Activated CD4-positive, alpha-beta T cell treated with anti-CD3 and anti-CD28 coated beads, Interleukin-2, amount 50 U/mL, for 24 hours (primary cell): ENCODE measurements around the gene CLHC1.
"Not testable (repeated sequence)": the region's sequence is repeated elsewhere in the genome, so short reads cannot be mapped to it uniquely, and the experiment has no call there.

ENCODE experiments used
- DNase-seq, 2 donors: peaks; one replicate each; pipeline ENCODE4 v3.0.0-alpha.2; 2020; ENCODE audit warnings: low read depth in 1 of 2, low spot score in 1 of 2

Gene CLHC1

GRCh38 chr2:55232863-55233657 is 967 bp upstream of the CLHC1 start:
- peak in 1 of 2 donors; percentile 31 for DNase-seq

DNA sequence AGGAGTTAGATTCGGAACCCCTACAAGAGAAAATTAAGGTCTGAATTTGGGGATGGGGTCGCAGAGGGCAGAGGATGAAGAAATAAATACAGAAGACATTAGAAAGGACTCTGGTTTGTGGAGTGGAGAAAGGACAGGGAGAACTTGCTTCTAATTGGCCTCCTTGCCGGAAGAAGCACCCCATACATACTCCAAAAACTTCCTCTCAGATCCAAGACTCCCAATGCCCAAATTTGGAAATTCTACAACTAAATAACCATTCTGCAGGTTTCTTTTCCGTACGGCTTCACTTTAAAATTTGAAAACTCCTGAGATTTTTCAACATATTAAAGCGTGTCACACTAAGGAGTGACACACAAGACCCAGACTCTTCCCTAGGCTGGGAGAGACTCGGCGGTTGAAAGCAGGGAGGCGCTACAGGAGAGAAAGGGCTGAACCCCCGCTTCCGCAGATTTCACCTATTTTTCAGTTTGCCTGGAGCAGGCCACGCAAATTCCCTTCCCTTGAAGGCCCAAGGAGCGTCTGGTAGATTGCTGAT is 478 bp downstream of the CLHC1 start:
- DNase-seq, result no peak

DNA sequence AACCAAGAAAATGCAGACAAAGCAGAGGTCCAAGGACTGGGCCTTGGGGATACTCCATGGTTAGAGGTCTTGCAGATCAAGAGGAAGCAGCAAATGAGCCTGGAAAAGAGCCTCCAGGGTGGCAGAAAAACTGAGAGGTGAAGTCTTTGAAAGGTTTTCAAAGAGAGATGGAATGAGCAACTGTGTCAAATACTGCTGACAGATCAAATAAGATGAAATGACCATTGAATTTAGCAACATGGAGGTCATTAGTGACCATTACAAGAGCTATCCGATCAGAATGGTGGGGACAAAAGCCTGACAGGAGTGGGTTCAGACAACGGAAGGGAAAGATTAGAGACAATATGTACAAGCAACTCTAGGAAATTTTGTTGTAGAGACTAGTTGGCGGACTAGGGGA is 1.5 kb downstream of the CLHC1 start:
- DNase-seq, result no peak

DNA sequence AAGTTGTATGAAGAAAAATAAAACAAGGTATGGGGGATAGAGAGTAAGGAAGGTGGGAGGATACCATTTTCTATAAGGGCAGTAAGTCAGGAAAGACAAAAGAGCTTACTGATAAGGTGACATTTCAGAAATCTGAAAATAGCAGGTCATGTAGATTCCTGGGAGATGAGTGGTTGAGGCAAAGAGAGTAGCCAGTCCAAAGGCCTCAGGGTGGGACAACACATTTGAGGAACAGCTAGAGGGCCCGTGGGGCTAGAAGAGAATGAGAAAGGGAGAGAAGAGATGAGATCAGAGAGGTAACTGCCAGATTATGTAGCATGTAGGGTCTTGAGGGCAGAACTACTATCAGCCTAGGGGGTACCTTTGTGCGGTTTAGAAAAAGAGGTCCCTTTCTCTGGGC is 2.9 kb downstream of the CLHC1 start:
- DNase-seq, result no peak

DNA sequence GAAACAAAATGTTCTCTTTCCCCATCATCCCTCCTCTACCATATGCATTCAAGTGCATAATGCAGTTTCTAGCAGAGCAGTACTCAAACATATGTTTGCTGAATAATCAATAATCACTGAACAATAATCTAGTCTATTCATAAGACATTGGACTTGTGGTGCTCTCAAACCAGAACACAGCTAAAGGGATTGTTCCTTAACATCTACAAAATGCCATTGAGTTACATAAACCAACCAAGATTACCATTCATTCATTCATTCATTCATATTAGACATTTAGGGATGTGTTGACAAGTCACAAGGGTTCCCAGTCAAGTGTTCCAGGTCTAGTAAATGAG is 3.9 kb downstream of the CLHC1 start:
- no peak for DNase-seq

- not testable (repeated sequence) for DNase-seq
Observed at GRCh38 chr2:55227437-55228225, 4.5 kb downstream of the CLHC1 start.

- DNase-seq, result no peak
Observed at GRCh38 chr2:55225481-55226020, 6.5 kb downstream of the CLHC1 start.

GRCh38 chr2:55224761-55225261 is 7.3 kb downstream of the CLHC1 start:
- DNase-seq, result no peak

GRCh38 chr2:55223958-55224760 is 7.9 kb downstream of the CLHC1 start:
- no peak for DNase-seq

GRCh38 chr2:55213822-55214221 is 18.3 kb downstream of the CLHC1 start:
- DNase-seq, result no peak

- DNase-seq, result no peak
Observed at GRCh38 chr2:55204950-55205349, 27.1 kb downstream of the CLHC1 start.

- no peak for DNase-seq
Observed at GRCh38 chr2:55204536-55204935, 27.6 kb downstream of the CLHC1 start.

- DNase-seq, result no peak
Observed at GRCh38 chr2:55200416-55200815, 31.7 kb downstream of the CLHC1 start.

- no peak for DNase-seq
Observed at GRCh38 chr2:55196526-55196925, 35.6 kb downstream of the CLHC1 start.

GRCh38 chr2:55191888-55192287 is 40.2 kb downstream of the CLHC1 start:
- not testable (repeated sequence) for DNase-seq

DNA sequence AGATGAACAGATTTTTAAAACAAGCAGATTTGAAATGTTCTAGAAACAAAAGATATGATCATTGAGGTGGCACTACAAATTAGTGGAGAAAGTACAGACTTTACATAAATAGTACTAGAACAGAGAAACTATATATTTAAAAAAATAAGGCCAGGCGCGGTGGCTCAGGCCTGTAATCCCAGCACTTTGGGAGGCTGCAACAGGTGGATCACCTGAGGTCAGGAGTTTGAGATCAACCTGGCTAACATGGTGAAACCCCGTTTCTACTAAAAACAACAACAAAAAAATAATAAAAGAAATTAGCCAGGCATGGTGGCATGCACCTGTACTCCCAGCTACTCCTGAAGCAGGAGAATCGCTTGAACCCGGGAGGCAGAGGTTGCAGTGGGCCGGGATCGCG is 45.3 kb downstream of the CLHC1 start:
- DNase-seq, result not testable (repeated sequence)

DNA sequence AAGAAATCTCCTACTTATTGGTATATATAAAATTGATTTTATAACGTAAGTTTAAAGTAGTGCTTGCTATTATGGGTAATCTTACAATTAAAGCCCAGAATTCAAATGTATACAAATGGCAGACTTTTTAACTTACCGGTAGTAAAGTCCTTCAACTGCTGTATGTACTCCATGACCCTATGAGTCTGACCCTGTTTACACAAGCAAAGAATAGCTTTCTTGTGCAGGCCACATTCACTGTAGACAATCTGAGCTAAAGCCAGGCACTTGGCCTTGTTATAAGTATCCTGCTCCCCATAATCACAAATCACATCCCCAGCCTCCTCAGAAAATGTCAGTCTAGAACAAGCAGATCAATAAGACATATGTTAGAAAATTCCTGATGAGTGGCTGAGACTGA is 51.7 kb downstream of the CLHC1 start:
- no peak for DNase-seq

- DNase-seq, result no peak
Observed at GRCh38 chr2:55176094-55176415, 56.0 kb downstream of the CLHC1 start.

DNA sequence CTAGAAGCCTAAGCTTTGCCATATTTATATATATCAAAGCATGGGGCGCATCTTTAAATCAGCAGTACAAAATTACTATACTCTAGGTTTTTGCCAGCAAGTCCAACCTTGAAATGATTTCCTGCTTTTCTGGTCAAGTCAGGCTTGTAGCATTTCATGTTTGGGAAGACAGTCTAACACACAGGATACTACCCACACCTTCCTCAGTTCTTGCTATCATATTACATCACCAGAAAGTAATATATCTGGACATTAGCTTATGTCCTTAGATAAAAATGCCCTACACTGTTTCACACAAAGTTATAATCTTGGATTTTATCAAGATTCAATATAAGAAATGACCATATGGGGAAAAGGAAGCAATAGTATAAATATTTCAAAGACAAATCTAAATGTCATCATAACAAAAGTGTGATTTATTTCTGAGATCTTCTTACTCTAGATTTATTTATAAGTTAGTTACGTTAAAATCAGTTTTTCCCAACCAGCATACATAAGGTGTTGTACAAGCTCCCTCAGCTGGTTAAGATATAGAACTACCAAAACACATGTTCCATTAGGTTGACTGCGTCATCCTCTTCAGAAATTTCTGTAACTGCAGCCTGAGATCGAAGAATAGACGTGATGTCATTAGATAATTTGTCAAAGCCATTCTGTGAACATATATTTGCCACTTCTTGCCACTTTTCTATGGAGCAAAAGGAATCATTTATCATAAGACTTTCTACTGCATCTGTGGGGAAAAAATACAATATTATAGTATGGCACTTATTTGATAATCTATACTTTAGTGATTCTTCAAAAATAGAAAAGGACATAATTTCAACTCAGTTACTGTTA is 56.6 kb downstream of the CLHC1 start:
- peak in 1 of 2 donors; percentile 6 for DNase-seq

DNA sequence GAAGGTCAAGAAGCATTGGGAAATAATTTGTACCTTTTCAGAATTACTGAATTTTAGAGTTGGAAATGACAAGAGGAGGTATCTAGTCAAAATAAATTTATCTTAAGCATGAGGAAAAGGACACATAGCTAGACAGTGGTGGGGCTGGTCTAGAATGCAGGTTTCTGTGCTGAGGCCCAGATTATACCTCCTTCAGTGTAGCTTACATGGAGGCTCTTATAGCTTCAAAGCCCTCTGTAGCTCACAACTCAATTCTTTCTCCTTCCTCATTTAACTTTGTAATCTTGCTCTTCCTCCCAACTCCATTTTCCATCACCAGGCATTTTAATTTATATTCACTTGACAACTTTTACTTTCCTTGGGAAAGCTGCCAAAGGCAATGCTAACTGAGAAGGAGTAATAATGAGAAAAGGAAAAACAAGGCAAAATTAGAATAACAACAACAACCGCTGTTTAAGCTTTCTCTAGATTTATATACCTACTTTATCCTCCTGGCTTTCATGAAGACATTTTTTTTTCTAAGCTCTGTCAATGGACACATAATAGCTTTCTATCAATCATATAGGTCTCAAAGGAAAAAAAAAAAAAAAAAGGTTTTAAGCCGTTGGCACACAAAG is 58.5 kb downstream of the CLHC1 start:
- no peak for DNase-seq
